ENCODE data around the gene ITIH5.

DNA sequence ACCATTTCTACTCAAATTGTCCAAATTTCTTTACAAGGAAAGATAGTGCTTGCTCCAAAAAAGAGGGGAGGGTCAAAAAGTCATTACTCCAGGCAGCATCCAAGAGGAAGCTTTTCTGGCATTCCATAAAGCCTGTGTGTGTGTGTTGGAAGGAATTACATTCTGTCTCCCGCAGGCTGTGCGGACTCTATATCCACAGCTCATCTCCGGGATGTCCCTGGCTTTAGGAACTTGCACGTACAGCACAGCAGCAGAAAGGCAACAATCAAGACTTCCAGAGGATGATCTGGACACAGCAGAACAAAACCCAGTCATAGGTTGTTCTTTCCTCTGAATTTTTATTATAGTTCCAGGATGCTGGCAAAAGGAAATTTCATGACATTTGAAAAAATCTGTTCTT lies 94.8 kb downstream of the ITIH5 start:
- TF ChIP-seq, protein P1, sequence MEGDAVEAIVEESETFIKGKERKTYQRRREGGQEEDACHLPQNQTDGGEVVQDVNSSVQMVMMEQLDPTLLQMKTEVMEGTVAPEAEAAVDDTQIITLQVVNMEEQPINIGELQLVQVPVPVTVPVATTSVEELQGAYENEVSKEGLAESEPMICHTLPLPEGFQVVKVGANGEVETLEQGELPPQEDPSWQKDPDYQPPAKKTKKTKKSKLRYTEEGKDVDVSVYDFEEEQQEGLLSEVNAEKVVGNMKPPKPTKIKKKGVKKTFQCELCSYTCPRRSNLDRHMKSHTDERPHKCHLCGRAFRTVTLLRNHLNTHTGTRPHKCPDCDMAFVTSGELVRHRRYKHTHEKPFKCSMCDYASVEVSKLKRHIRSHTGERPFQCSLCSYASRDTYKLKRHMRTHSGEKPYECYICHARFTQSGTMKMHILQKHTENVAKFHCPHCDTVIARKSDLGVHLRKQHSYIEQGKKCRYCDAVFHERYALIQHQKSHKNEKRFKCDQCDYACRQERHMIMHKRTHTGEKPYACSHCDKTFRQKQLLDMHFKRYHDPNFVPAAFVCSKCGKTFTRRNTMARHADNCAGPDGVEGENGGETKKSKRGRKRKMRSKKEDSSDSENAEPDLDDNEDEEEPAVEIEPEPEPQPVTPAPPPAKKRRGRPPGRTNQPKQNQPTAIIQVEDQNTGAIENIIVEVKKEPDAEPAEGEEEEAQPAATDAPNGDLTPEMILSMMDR (IDR thresholded peaks at IDR 0.05; ENCODE audit: low read length) = no peak
- no peak for TF ChIP-seq EZH2 (optimal IDR thresholded peaks at IDR 0.05; ENCODE audit: low read depth, low read length)

All from MM.1S (cell line).